HG02798 (cell line): Measurements from ENCODE around the gene SAMD4A.

Source experiments
- ATAC-seq: cut with Tn5 transposase; IDR thresholded peaks from one replicate; pipeline ENCODE4 v1.9.1; 2021; ENCODE audit warnings: mild to moderate bottlenecking; ENCODE audit not compliant: unreplicated experiment, poor library complexity

Gene SAMD4A

DNA sequence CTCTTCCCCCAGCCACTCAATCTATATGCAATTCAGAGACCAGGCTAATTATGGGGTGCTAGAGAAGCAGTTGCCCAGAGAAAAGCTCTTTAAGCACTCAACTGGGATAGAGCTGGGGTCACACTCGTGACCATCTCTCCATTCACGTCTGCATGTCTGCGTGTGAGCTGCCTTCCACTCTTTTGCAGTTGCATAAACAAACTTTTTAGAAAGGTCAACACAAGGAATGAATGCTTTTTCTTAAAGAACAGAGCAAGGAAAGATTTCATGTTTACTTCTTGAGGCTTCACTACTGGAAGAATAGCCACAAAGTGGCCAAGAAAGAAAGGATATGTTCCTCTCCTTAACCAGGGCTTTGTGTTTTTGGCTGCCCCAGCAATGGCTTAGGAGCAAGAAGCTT lies 151.1 kb downstream of the SAMD4A start:
- ATAC-seq, result no peak

DNA sequence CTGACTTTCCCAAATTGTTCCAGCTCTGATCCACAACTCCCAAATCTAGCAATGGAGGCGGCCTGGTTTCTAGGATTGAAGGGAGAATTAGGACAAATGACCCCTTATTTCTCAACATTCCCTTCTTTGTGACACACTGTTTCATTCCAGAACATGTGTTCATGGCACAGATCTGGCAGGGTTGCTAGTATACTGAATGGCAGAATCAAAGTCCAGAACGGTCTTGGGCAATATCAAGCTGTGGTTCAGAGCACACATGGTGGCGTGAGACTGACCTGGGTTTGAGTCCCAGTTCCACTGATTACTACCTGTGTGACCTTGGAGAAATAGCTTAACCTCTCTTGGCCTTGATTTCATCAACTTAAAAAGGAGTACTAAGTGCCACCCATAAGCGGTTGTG lies 152.5 kb downstream of the SAMD4A start:
- no peak for ATAC-seq

DNA sequence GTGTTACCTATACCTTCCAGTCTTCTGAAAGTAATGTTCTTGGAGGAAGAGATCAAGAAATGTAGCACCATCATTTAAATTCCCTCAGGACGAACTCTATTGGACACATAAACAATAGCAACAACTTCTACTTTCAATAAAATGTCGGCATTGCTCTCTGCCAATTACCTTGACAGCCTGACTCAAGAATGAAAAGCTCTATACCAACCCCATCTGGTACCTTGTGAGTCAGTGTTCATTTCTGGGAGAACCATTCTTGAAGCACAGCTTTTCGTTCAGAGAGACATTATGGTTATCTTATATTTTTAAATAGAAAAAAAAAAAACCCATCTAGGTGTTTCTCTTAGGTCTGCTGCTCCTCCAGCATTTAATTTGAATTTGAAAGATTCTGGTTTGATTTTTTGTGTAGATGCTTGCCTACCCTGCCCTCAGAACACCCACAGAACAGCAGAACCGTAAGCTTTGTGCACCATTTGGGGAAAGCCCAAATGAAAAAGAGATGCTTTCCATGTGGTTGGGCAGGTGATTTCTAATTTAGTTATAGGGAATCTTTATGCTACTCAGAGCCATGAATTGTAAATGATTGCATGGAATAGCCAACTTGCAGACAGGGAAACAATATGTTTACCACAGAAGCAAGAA lies 156.0 kb downstream of the SAMD4A start:
- no peak for ATAC-seq

DNA sequence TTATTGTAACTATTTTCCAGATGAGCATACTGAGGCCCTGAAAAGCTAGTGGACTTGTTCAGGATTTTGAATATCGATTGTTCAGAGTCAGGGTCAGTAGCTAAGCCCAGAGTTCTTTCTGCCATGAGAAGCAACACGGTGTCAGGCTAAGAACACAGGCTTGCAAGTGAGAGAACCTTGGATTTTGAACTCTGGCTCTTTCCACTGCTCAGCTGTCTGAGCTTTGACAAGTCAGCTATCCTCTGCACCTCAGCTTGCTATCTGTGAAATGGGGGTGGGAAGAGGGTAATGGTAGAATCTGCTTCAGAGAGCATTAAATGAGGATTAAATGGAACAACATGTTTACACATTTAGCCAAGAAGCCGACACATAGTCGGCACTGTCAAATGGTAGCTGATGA lies 157.2 kb downstream of the SAMD4A start:
- ATAC-seq, result no peak

DNA sequence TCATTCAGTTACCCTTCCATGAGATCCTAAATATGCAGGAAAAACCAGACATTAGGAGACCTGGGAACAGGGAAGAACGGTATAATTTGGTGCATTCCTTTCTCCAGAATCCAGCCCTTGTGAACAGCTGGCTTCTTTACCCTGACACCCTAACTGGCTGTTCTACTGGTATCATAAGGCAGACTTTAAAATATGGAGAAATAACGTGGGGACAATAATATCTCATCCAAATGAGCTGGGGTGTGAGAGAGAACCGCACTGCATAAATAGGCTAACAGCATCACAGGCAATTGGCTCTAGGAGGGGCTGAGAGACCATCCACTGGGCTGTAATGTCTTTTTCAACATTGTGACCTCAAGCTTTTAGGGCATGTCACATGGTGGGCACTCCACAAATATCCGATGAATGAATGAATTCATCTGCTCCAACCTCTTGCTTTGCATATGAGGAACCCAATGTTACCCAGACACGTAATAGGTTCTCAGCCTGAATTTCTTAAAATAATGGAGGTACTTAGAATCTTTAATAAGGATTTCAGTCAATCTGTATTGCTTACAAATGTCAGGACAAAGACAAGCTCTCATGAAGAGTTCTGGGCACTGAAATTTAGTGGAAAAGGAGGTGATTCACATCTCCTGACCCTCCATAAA lies 157.9 kb downstream of the SAMD4A start:
- no peak for ATAC-seq

DNA sequence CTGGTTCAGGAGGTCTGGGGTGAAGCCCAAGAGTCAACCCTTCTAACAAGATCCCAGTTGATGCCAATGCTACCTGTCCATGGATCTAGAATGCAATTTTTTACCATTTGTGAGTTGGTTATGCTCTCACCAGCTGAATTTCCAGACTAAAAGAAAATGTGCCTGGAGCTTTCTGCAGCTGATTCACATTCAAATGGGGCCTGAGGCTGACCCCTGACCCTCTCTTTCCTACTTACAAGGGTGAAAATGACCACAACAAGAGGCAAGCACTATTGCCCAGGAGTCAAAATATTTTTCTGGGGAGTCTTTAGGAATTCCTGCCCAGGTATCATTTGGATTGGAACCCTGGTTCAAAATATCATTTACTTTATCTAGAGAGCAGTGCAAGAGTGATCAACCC lies 159.1 kb downstream of the SAMD4A start:
- no peak for ATAC-seq

DNA sequence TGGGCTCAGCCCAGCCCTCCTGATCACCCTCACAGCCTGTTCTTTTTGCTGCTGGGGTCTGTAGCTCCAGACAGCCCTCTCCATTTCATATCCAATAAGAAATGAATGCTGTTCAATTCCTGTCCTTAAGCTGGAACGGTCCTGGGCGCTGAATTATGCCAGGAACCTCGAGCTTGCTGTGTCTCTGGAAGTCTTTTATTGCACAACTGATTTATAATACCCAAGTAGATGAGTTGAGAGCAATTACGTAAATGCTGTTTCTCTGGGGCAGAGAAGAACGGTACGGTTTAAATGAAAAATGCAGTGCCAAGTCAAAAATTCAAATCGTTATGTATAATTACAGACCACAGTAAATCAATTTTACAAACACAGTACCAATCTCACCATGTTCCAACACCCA lies 161.0 kb downstream of the SAMD4A start:
- ATAC-seq, result no peak

DNA sequence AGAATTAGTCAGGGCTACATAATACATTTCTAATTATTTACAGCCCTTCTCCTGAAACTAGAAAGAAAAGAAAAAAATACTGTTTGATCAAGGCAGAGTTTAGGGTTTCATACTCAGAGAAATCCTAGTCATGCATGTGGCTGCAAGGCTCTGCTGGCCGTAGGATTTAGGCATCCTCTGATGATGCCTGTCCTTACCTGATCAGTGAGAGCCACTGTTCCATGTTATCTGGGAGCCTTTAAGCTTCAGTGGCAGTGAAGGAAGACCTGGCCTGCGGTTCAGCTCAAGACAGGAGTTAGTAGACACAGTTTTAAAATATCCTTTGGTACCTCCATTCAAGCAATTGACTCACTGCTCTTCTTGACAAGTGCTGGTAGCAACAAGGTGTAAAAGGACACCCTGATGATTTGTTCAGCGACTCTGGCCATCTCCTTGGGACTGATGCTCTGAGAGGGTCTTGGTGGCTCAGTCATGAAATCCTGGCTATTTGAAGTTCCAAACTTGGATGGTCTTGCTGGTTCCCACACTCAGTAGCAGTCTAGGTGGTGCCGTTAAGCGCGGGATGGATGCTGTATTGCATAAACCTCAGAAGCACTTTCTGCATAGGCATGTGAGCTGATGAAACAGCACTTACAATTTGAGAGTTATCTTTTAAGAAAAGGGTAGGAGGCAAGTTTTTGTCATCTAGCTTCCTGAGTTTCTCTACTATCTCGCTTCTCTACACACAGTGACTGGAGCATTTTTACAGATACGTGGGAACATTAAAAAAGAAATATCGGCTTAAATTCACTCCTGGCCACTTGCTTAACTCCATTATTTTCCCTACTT lies 162.0 kb downstream of the SAMD4A start:
- ATAC-seq, result no peak

DNA sequence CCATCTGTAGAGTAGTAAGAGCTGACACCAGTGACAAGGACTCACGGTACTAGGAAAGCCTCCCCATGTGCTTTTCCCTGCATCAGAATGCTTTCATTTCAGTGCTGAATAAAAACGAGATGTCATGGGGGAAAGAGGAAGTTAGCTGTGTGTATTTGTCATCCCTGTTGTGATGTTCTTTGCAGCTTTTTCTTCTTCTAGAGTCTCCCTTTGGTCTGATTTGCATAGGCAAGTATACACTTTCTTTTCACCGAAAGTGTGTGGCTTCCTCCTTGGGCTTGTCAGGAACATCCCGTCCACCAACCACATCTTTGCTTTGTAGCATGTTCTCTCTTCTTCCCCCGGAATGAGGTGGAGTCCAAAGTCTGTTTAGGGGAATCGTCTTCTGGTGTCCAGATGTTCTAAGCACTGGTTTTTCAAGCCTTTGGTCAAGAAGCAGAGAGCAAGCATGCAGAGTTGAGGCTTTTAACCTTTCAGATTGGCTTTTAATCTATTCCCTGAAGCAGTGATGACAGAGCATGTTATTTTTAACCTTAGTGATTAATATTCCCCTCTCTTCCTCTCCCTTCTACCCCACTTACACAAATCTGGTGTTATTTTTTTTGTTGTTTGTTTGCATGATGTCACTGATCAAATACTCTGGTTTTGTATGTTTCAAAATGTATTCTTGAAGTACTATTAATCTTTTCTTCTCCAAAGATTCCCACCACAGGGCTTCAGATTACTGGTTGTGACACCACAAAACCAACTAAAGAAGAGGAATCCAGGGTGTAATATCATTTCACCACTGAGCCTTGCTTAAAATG lies 163.4 kb downstream of the SAMD4A start:
- ATAC-seq, result peak; percentile 93

DNA sequence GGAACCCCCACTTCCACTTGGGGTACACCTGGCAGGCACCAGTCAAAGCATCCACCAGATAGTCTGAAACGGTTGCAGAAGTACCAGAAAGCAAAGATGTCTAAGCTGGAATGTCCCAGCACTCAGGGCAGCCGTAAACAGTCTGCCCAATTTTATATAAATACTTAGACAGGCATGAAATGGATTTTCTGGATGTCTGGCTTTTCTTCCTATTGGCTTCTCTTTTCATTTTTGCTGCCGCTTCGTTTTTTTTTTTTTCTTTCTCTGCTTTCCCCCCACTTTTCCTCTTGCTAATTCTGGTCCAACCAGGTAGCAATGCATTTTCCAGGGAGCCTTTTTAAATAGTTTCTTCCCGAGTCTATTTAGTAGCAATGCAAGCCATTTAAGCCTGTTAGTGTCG lies 168.0 kb downstream of the SAMD4A start:
- ATAC-seq, result no peak

DNA sequence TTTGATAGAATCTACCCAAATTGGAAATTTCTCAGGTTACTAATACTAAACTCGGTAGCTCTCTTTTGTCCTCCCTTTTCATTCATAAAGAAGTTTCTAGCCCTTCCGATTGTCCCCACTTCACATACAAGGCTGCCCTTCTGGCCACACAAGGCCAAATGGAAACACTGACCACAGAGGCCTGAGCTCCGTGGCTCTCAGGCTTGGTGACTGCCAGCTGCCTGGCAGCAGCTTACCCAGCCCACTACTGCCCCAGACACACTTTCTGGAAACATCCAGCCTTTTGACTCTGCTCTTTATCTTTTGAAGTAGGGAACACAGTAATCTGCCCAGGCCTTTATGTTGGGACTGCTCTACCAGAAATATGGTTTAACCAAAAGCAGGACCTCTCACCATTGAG lies 168.5 kb downstream of the SAMD4A start:
- ATAC-seq, result no peak

DNA sequence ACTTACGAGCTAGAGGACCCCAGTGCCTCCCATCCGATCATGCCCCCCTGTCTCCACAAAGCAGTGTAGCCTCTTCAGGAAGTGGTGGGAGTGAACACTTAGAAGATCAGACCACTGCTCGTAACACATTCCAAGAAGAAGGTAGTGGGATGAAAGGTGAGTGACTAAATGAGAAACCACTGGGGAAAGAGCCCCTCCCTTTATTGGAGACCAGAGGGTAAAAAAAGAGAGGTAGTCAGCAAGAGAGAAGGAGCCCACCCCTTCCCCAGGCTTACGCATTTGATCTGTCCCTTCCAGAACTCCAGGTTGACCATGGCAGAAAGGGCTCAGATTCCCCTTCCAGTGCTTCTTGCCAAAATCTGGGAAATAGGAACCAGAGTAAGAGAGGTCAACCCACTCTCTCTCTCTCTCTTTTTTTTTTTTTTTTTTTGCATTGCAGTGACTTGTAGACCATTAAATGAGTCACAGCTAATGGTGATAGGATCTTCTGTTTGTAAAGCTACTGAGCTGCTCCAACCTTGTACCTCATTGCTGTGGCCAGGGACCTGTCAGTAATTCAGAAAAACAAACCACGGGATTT lies 170.3 kb downstream of the SAMD4A start:
- ATAC-seq, result no peak

DNA sequence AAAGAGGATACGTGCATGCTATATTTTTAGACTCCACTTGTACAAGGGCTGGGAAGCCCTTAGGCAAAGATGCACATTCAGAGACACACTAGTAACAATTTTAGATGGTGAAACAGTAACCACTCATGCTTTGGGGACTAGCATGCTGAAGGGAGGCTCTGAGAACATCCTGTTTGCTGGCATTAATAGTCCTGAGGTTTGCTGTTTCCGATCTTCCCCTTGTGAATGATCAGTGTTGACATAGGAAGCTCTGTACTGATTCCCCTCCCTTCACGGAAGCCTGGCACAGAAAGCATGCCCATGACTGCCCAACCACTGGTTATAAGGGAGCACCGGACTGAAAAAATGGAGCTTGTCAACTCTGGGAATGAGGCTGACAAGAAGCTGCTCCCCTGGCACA lies 171.1 kb downstream of the SAMD4A start:
- ATAC-seq, result no peak

DNA sequence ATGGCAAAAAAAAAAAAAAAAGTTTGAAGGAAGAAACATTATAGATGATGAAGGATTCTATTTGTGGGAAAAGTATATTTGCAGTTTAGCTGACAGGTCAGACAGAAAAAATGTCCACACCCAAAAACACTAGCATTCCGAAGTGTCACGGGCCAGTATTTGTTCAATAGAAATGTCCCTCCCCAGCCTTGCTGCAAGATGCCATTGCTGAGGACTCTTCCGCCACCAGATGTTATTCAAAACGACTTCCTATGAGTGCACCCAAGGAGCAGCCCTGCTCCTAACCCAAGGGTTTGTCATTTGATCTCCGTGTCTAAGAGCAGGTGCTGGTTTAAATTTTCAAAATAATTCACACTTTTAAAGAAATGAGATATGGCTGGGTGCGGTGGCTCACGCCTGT lies 172.6 kb downstream of the SAMD4A start:
- no peak for ATAC-seq

DNA sequence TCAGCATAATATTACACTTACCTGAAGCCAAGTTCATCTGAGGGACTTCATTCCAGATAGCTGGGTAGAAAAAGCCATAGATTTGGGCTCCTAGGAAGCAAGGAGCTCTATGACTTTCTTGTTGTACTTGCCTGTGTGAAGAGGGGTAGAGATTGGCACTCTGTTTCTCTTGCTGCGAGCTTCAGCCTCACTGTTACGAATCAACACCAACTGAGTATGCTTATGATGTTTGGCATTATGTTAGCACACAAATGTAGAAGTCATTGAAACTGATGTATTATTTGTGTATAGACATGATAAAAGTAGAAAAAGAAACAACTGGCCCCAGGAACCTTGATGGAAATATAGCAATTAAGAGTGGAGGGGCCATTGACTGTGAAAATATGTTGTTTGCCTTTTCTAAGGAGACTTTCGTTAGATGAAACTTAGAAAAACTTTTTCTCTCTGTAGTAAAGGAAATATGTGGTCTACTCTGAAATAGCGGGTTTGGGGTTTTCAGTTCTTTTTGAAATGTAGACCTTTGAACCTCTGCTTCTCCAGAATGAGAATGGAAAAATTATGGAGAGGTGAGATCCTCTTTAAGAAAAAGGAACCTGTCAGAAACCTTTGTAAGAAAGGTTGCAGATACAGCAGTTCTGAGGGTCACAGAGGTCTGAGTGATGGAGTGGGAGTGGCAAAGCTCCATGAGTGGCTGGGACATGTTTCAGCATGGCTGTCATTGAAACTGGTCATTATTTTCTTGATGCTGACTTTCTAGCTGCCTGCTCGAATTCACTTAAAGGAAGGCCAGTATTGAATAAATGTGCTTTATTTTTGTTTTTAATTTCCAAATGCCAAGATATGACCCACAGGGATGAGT lies 175.8 kb downstream of the SAMD4A start:
- no peak for ATAC-seq

DNA sequence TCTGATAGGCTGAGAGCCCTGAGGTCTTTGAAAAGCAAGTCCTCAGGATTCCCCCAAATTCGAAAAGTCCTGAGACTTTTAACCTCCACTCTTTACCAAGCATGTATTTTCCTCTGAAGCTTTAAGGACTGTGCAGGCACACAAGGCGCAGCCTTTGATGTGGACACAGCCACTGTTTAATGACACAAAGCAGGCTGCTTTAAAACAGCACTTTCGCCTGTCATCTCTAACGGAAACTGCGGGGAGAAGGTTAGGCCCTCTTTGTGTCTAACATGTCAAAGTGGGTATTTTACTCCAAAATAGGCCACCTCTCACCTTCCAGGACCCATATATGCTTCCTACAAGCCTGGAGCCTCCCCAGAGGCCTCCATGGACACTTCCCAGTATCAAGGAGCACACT lies 176.5 kb downstream of the SAMD4A start:
- ATAC-seq, result no peak

DNA sequence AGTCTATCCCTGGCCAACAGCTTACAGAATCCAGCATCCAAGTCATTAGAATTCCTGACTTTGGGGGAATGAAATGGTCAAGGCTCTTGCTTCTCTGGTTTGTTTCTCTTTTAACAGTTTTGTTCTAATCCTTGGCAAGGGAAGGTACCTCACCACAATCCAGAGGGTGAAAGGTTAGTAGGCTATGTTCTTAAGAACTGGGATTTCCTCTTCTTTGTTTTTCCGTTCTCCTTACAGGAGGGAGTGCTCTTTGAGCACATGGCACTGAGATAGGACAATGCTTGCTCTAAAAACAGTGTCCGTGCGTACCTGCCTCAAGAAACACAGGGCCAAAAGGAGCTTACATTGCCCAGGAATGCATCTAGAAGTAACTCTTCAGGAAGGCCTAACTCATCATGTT lies 179.1 kb downstream of the SAMD4A start:
- ATAC-seq, result no peak

DNA sequence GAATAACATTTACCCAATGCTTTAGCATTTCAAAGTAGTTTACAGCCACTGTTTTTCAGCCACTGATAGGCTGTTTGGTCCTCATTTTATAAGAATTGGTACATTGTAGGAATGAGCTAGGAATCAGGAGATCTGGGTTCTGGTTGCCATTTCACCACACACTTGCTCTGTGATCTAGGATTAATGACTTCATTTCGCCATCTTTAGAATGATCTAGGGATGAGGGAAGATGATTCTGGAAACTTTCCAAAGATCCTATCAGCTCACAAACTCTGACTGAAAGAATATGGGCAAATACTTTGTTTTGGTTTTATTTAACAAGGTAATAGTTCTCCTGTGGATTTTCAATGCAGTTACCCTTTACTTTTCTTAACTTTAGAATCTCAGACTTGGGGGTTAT lies 180.7 kb downstream of the SAMD4A start:
- no peak for ATAC-seq

DNA sequence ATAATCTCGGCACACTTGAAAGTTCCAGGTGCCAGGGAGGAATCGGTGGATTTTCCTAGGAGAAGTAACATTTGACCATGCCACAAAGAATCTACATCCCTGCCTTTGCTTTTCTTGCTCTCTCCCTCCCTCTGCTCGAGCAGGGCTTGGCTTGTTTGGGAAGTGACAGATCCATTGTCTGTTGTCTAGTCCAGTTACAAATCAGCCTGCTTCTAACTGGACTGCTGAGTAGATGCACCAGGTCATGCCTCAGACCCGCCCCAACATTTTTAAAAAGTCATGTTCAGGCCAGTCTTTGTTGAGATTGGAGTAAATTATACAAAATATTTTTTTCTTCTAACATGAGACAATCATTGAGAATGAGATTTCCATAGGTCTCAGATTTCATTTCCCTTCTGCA lies 182.3 kb downstream of the SAMD4A start:
- no peak for ATAC-seq

DNA sequence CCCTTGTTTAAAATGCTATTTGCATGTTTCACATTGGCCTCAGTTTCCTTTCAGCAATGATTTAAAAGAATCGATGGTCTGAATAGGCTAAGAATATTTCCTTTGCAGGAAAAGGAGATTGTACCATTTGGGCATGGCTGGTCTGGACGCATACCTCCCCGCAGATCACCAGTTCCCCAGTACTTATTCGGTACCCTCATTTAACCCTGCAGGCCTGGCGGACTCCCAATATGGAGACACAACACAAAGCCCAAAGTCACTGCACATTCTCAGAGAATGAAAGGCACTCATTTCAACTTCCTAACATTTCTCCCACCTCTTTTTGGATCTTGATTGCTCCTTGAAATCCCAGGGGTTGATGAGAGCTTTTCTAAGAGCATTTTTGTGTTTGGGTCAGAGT lies 182.8 kb downstream of the SAMD4A start:
- ATAC-seq, result no peak
